ENCODE measurements around the gene TOMM5. TPM values are rescaled to one million over a fixed set of nuclear protein-coding genes. Genes with fewer than 3 reads are reported as not detected.

TOMM5 gene
- total RNA-seq, 6 donors from 2014 or later, result 35.4 to 83.5 (median 54.2) TPM

GRCh38 chr9:37622462-37622861 is 30.1 kb upstream of the TOMM5 start:
- H3K9me3 ChIP-seq, result no peaks in the 10 kb centered on the region
- ATAC-seq (ENCODE audit: low FRiP score in 2 of 2), result no peak

GRCh38 chr9:37621273-37622121 is 29.1 kb upstream of the TOMM5 start:
- ATAC-seq (ENCODE audit: low FRiP score in 2 of 2) (no peak), DNase-seq (no peak)
- no peaks in the 10 kb centered on the region for H3K9me3 ChIP-seq
- no peak for TF ChIP-seq POLR2AphosphoS5 (IDR thresholded peaks at IDR 0.05)
- TF ChIP-seq CTCF (IDR thresholded peaks at IDR 0.05), result no peak
- TF ChIP-seq POLR2A (IDR thresholded peaks at IDR 0.05), result no peak
- no peak for TF ChIP-seq EP300 (IDR thresholded peaks at IDR 0.05)
- H3K27me3 ChIP-seq, result no peaks in the 10 kb centered on the region
- H3K4me1 ChIP-seq, result no peaks in the 10 kb centered on the region
- 54 to 58% methylated on average over 9 of the region's 9 CpGs for WGBS, 2 donors
- H3K36me3 ChIP-seq, result no peaks in the 10 kb centered on the region
- H3K4me3 ChIP-seq, result no peak overlapping the region
- H3K27ac ChIP-seq, result no peak overlapping the region

More at GRCh38 chr9:37622462-37622861, 30.1 kb upstream of the TOMM5 start:
- TF ChIP-seq POLR2A (IDR thresholded peaks at IDR 0.05) (no peak), POLR2AphosphoS5 (IDR thresholded peaks at IDR 0.05) (no peak), EP300 (IDR thresholded peaks at IDR 0.05) (no peak), CTCF (IDR thresholded peaks at IDR 0.05) (no peak)
- Histone ChIP-seq H3K27ac (no peak overlapping the region), H3K4me3 (no peak overlapping the region), H3K27me3 (no peaks in the 10 kb centered on the region), H3K4me1 (no peaks in the 10 kb centered on the region), H3K36me3 (no peaks in the 10 kb centered on the region)
- WGBS, 2 donors, result 76 to 84% methylated on average over 4 of the region's 4 CpGs
- no peak for DNase-seq

- Histone ChIP-seq H3K4me1 (no peaks in the 10 kb centered on the region), H3K4me3 (no peak overlapping the region), H3K27me3 (no peaks in the 10 kb centered on the region), H3K9me3 (no peaks in the 10 kb centered on the region), H3K36me3 (no peaks in the 10 kb centered on the region), H3K27ac (no peak overlapping the region)
- WGBS, 2 donors, result 82 to 95% methylated on average over 1 of the region's 1 CpG
- ATAC-seq (ENCODE audit: low FRiP score in 2 of 2) (no peak), DNase-seq (no peak)
- TF ChIP-seq POLR2A (IDR thresholded peaks at IDR 0.05) (no peak), POLR2AphosphoS5 (IDR thresholded peaks at IDR 0.05) (no peak), EP300 (IDR thresholded peaks at IDR 0.05) (no peak), CTCF (IDR thresholded peaks at IDR 0.05) (no peak)
These were observed 28.0 kb upstream of the TOMM5 start for GRCh38 chr9:37620396-37620795.

- ATAC-seq (ENCODE audit: low FRiP score in 2 of 2), result no peak
- TF ChIP-seq EP300 (IDR thresholded peaks at IDR 0.05) (no peak), POLR2A (IDR thresholded peaks at IDR 0.05) (no peak), POLR2AphosphoS5 (IDR thresholded peaks at IDR 0.05) (no peak), CTCF (IDR thresholded peaks at IDR 0.05) (no peak)
- DNase-seq, result no peak
- H3K4me1 ChIP-seq, result no peaks in the 10 kb centered on the region
- 84 to 92% methylated on average over 3 of the region's 3 CpGs for WGBS, 2 donors
- no peak overlapping the region for H3K27ac ChIP-seq
- no peaks in the 10 kb centered on the region for H3K27me3 ChIP-seq
- H3K9me3 ChIP-seq, result no peaks in the 10 kb centered on the region
- no peak overlapping the region for H3K4me3 ChIP-seq
- H3K36me3 ChIP-seq, result no peaks in the 10 kb centered on the region
These were observed 27.4 kb upstream of the TOMM5 start for GRCh38 chr9:37619806-37620205.

- Histone ChIP-seq H3K4me3 (no peak overlapping the region), H3K9me3 (no peaks in the 10 kb centered on the region), H3K27me3 (no peaks in the 10 kb centered on the region), H3K27ac (no peak overlapping the region), H3K36me3 (no peaks in the 10 kb centered on the region), H3K4me1 (no peaks in the 10 kb centered on the region)
- WGBS, 2 donors, result 89 to 92% methylated on average over 4 of the region's 4 CpGs
- DNase-seq (no peak), ATAC-seq (ENCODE audit: low FRiP score in 2 of 2) (no peak)
- TF ChIP-seq EP300 (IDR thresholded peaks at IDR 0.05), result no peak
- no peak for TF ChIP-seq POLR2AphosphoS5 (IDR thresholded peaks at IDR 0.05)
- TF ChIP-seq CTCF (IDR thresholded peaks at IDR 0.05), result no peak
- no peak for TF ChIP-seq POLR2A (IDR thresholded peaks at IDR 0.05)
These were observed 26.4 kb upstream of the TOMM5 start for GRCh38 chr9:37618817-37619216.

Data from upper lobe of left lung (tissue), 6 donors.